Measurements from ENCODE around the gene LRMDA.

LRMDA gene

DNA sequence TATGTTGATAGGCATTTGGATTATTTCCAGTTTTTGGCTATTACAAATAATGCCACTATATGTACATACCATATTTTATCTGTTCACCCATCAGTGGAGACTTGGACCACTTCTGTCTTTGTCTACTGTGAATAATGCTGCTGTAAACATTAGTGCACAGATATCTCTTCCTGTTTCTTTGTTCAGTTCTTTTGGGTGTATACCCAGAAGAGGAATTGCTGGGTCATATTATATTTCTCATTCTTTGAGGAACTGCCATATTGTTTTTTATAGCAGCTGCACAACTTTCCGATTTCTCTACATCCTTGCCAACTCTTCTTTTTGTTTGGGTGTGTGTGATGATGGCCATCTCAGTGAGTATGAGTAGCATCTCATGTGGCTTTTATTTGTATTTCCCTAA lies 218.0 kb downstream of the LRMDA start:
- DNase-seq, result no peak

DNA sequence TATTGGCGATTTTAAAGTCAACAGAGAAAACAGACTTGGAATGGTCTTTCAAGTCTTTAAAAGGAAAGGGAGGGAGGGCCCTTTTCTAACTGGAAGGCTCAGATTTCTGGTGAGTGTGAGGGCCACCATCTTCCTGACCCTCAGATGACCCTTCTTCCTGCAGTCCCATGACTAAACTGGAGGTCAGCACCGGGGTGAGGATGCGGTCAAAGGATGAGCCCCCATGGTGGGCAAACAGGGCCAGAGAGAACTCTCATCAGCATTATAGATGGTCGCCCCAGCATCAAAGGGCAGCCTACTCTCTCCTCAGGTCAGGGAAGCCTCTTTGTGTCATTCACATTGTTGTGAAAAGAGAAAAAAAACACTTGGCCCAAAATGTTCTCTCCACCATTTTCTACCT lies 219.2 kb downstream of the LRMDA start:
- no peak for DNase-seq

DNA sequence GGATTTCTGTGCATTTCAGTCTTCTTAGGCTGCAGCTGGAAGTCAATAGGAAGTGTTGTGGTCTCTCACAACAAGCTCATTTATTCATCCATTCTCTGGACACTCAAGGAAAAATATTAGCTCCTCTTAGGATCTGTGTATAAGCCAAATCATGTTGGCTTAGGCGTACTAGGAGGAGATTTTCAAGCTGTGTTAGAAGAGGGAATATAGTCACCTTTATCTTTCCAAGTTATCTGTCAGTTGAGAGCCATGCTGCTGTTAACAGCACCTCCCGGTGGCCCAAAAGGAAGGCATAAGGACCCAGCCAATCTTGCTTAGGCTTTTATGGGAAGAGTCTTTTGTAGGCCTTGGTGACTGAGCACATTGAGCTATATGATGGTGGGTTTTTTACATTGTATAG lies 220.0 kb downstream of the LRMDA start:
- DNase-seq, result no peak

DNA sequence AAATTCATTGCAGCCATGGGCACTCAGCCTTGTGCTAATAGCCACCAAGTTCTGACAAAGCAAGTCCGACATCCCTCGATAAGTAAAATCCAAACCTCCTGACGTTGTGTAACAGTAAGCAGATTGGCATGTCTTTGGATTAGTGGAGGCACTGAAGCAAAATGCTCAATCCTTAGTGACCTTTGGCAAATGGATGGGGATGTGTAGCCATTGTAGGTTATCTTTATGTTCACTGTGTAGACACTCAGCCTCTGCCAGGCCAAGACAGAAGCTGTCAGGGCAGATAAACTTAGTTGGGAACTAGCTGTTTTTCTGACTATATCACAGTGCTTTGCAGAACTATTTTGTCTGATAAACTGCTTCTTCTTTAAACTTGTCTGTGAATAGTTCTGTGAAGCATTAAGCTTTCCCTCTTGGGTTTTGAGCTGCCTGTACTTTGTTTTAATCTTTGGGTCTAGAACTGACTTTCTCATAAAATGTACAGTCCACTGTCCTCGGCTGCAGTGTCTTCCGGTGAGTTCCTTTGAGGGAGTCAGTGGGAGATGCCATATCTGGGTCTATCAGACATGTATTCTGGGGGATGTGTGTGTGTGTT lies 220.8 kb downstream of the LRMDA start:
- no peak for DNase-seq

DNA sequence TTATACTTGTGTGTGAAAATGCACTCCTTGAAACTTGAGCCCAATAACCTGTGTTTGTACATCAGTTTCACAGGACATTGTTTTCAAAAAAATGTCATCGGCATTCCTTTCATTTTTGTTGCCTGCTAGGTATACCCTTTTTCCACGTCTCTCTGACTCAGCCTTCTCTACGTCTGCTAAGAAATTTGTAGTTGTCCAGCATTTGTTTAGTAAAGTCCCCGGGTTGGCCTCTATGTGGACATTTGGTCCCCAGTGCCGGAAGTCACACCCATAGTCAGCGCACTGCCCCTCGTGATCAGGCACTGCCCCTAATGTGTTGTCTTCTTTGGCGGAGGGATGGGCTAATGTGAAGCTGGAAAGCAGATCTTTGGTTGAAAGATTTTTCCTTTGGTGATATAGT lies 222.3 kb downstream of the LRMDA start:
- no peak for DNase-seq

DNA sequence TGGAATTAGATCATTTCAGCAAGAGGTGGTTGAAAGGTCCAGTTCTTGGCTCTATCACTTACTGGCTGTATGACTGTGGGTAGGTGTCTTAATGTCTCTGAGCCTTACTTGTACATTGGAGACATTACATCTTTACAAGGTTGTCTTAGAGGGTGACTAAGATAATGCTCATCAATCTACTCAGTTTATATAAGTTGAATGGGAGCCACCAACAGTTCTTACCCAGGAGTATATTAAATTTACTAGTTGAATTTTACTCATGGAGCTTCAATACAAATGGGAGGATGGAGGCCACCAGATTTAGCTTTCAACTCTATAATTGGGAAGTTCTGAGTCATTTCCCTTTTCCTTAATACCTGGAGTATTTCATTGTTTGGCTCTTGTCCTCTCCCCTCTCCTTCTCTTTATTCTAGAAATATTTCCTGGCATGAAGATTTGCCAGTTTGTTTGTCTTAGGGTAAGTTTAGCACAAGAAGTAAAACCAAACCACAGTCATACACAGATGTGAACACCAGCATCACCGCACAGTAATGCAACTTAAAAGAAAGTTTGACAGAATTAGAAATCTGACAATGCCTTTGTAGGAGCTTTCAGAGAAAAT lies 222.8 kb downstream of the LRMDA start:
- no peak for DNase-seq

DNA sequence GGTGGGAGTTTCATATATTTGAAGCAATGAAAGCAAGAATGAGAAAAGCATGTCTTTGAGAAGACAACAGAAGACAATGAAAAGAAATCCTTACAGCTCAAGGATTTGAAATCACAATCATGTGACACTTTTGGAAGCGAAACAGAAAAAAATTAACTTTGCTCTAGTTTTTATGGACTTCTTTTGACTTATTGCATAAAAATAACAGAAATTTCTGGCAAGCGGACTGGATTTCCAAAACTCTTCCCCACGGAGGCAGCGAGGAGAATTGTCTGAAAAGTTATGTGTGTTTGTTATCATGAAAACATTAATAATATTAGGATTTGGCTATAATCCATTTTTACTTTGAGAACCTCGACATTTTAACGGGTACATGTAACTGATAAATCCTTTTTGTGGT lies 223.3 kb downstream of the LRMDA start:
- no peak for DNase-seq

DNA sequence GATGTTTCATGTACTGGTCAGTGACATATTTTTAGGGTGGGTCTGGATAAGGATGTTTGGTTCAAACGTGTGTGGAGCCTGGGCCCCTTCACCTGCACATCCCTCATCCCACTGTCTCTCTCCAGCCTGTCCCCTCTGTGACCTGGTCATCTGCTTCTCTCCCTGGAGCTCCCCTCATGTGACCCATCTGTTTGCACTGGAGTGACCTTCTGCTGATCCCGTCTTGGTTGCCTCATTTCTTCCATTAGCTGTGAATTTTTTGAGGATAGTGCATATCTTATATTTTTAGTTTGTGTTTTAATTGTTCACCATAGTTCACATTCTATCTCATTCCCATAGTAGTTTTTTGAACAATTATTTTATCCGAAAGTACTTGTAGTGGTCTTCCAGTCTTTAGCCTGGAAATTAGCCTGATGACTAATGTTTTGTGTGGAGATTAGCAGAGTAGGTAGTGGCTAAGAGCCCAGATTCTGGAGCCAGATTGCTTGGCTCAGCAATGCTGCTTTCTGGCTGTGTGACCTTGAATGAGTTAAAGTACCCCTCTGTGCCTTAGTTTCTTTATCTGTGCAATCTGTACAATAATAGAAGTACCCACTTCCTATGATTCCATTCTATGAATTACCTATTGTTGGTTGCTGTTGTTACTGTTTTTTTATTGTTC lies 224.5 kb downstream of the LRMDA start:
- no peak for DNase-seq

DNA sequence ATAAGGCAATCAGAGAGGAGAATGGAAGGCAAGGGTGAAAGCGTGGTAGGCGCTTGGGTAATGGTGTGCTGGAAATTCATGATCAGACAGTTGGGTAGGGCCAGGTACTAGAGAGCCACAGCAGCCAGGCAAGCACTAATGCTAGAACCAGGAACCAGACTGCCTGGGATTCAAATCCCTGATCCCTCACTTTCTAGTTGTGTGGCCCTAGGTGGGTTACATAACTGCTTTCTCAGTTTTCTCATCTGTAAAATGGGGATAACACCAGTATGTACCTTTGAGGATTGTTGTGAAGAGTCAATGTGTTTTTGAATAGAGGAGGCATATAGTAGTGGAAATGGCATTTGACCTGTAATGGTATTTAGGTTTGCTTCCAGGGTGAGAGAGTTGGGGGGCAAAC lies 225.9 kb downstream of the LRMDA start:
- DNase-seq, result no peak

DNA sequence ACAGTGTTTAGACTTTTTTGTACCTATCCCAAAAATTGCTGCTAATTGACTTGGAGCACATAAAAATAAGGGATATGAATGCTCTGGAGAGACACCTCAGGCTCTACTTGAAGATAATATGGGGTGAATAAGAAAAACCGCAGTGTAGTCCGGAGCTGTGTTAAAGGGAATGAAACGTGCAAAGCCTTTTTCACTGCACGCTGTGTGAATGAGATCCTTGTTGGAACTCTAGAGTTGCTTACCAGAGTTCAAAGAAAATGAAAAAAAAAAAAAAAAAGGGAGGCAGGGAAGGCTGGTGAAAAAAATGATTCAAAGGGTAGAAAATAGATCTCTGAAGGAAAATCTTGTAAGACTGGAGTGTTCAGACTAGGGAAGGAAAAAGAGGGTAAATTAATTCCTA lies 226.6 kb downstream of the LRMDA start:
- no peak for DNase-seq

DNA sequence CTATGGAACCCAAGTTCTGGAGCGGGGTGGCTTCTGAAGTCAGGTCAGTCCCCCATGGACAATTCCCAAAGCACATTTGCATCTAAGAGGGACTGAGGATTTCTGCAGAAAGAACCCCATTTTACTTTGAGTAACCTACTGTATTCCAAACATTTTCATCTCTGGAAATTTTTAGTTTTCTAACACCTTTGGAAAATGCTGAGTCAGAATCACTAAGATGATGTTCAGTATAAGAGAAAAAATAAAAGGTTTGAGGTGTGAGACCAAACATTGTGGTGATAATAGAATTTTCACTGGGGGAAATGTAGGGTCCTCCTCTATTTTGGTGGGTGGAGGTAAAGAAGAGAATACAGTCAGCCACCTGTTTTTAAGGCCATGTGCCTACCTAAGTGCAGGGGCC lies 227.1 kb downstream of the LRMDA start:
- DNase-seq, result no peak

DNA sequence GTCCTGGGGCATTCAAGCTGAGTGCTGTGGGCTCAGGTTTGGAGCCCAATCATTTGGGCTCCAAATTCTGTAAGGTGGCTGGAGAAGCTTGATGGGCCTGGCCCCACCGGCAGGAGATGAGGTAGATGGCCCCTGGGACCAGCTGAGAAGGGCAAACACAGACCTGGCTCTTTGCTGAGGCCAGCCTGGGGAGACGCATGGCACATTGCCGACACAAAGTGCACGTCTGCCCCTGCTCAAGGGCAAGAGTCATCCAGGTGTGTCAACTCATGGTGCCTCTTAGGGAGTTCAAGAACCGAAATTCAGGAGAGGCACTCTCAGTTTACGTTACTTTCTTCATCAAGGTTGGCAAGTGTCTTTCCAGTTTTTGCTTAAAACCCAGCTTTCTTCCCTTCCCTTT lies 227.5 kb downstream of the LRMDA start:
- no peak for DNase-seq

DNA sequence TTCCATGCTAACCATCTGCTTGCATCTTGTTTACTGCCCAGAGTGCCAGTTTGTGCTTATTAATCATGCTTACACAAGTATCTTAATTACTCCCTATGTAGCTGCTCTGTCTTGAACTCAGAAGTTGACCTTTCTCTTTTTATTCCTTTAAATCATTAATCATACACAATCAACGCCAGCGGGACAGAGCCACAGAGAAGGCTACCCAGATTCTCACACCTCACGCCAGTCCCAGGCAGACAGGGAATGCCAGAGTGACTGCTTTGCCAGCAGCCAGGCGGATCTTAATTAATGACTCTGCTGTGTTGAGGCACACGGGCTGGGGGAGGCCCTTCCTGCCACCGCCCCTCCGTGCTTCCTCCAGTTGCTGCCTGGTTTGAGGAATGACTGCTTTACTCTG lies 229.4 kb downstream of the LRMDA start:
- DNase-seq, result no peak

DNA sequence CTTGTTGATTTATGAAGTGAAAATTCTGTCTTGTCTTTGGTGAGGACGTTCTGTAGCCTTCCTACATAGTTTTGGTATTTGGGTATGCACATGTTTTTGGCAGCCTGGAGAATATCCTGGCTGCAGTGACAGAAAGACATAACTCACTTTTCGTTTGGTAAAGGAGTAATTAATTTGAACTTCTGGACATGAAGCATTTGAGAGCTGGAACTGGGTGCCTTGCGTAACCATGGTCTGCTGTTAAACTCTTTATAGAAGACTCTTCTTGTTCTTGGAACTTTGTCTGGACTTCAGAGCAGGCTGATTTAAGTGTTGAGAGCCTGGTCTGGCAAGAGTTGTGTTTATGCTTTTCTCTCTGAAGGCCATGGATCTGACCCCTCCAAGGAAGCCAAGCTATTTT lies 231.3 kb downstream of the LRMDA start:
- no peak for DNase-seq

DNA sequence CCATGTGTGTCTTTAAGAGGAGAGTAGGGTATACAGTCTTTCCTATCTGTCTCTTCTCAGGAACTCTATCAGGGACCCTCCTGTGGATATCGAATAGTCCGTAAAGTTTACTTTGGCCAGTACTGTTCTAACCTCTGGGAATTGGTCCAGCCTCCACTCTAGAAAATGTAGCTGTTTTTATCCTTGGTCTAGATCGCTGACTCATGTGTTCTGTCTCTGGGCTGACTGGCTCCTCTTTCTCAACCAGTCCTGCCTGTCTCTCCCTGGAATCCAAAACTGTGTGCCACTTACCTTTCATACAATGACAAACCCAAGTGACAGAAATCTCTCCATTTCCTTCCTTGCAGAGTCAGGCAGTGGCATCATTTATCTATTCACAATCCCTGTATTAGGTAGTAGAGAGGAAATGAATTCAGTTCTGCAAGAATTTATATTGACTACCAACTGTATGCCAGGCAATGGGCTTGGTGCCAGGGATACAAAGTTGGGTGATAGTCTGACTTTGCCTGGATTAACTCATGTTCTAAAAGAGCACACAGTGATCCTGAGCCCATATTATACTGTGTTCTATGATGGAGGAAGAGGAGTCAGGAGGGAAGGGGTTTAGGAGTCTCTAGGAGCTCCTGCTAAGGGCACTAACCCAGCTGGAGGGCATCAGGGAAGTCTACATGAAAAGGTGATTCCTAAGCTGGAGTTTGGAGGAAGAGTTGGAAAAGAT lies 232.7 kb downstream of the LRMDA start:
- no peak for DNase-seq

DNA sequence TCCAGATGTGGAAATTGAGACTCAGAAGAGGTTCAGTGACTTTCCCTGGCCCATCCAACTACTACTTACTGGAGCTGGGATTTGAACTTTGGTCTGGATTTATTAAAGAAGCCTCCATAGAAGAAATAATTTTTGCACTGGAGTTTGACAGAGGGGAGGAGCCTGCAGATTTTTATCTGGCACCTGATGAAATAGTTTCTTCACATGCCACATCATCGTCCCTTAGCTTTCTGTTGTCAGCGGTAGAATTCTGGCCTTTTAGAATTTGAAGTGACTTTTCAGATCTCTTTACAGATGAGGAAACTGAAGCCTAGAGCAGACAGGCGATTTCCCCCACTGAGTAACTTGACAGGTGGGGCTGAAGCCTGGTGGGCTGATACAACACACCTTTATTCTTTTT lies 233.5 kb downstream of the LRMDA start:
- no peak for DNase-seq

DNA sequence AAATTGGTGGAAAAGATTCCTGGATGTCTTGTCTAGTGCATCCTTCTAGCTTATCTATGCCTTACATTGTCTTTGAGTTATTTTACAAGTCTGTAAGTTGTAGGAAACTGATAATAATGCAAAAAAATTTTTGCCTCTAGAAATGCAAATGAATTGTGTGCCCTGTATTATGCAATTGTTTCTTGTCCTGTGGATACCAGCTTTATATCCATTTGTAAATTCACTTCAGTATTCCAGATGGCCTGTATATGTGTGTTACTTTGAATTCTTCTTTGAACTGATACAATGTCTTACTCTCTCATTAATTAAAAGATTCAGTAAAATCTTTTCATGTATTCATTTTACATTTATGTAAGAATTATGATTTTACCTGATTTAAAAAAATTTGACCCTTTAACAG lies 234.3 kb downstream of the LRMDA start:
- DNase-seq, result no peak

DNA sequence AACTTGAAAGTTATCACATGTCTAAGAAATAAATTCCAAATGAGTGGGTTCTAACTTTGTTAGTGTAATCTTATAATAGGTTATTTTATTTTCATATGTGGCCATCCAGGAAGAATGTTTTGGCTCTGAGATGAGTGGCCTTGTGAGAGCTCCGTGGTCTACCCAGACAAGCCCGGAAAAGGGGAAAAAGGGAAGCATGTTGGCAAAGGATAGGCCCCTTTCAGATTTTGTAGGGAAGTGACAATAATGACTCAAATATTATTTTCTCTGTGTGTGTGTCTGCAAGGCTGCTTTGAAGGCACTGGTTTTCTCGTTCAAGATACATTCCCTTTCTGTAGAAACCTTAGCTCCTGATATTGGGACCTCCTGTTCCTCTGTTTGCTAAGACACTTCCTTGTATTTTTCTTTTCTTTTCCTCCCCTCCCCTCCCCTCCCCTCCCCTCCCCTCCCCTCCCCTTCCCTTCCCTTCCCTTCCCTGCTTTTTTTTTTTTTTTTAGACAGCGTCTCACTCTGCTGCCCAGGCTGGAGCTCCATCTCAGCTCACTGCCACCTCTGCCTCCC lies 240.8 kb downstream of the LRMDA start:
- DNase-seq, result no peak

DNA sequence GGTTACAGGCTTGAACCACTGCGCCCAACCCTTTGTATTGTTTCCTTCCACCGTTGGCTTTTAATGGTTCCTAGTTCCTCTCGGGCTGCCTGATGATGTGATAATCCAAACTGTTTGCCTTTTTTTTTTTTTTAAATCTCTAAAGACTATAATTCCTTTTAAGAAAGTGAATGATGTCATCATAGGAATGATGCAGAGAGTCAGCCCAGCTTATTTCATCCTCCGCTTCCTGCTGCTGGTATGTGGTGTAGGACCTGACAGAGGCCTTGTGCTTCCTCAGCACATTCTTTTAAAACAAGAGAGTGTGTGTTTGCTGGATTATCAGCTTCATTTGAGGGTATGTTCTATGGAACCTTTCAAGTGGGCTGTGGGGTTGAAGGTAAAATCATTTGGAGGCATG lies 241.4 kb downstream of the LRMDA start:
- DNase-seq, result no peak

DNA sequence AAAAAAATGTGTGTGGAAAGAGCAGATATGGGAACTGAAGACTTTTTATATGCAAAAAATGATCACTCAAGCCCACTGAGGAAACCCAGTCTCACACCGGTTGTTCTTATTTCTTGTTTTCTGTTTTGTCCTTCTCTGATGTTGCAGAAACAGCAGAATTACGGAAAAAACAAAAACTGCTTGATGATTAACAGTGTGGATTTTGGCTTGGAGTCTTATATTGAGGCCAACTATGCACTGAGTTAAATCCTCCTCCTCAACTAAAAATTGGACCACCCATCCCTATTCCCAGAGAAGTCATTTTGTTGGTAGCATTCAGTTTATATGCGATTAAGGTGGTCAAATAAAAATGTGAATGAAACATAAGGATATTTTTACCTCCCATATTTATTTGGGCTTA lies 246.1 kb downstream of the LRMDA start:
- no peak for DNase-seq

DNA sequence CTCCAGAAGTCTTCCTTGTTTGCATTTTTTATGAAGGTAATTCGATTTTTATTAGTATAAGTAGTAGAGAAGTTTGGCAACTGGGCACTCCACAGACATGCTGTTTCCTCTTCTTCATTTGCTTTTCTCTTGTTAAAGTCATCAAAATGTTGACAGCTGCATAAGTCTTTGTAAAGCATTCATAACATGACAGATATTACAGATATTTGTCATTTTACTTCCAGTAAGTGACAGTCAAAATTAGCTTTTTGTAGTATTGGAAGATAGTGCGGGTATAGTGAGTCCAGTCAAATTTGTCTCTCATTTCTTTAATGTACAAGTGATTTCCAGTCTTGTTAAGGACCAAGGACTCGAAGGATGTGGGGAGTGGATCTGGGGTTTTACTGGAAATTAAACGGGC lies 247.1 kb downstream of the LRMDA start:
- DNase-seq, result no peak

DNA sequence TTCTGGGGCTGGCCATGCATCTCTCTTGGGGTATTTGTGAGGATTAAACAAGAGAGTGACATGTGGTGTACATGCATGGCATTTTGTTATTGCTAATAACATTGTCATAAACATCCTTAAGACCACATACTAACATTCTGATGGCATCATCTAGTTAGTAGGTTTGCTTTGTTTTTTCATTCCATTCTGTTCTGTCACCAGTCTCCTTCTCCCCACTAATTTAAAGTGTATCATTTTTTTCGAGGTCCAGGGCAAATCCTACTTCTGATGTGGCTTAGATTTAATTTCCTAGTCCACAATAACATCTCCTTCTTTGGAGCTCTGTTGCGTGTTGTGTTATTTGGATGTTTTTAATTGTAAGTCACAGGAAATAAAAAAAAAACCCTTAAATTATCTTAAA lies 248.1 kb downstream of the LRMDA start:
- DNase-seq, result no peak

DNA sequence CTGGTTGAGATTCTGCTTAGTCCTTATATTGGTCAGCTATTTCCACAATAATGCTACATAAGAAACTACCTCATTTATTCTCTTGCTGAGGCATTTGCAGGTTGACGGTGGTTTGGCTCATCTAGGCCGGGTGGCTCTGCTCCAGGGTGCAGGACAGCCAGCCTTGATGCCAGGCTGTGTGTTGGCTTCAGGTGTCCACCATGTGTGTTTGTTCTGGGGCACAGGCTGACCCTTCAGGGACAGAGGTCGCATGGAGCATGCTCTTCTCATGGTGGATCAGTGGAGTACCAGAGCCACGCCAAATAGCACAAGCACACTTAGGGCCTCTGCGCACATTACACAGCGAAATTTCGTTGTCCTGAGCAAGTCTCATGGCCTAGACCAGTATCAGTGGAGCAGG lies 249.9 kb downstream of the LRMDA start:
- no peak for DNase-seq

All from activated T-cell treated with anti-CD3 and anti-CD28 coated beads for 4 hours (primary cell).